HepG2 (cell line): ENCODE measurements around the gene EYA2. TPM values are rescaled to one million over a fixed set of nuclear protein-coding genes. Genes with fewer than 3 reads are reported as not detected.

Experiments used
- AGO2 ChIP-seq: fragments of 200-400 bp; formaldehyde crosslinking; optimal IDR thresholded peaks from 2 replicates; pipeline ENCODE3; 2017; ENCODE audit warnings: mild to moderate bottlenecking, low read depth, low read length, moderate library complexity
- CHD2 ChIP-seq: IDR thresholded peaks from 2 replicates; pipeline ENCODE4 v1.6.1; 2011; ENCODE audit warnings: low read depth, low read length, improper control_type of control experiment
- ETS1 ChIP-seq: sonication (generic); formaldehyde crosslinking; IDR thresholded peaks from 2 replicates; pipeline ENCODE4 v1.4.0; 2020; ENCODE audit warnings: missing genetic modification reagents
- FOXJ3 ChIP-seq: sonication (generic); formaldehyde crosslinking; IDR thresholded peaks from 2 replicates; pipeline ENCODE4 v1.4.0; 2020; ENCODE audit warnings: missing genetic modification reagents, mild to moderate bottlenecking, borderline replicate concordance
- GABPA ChIP-seq, 2 experiments: IDR thresholded peaks; 2 replicates each; pipeline ENCODE4 v1.6.1; 2011 to 2016; ENCODE audit warnings: low read depth in 2 of 2, low read length in 1 of 2, missing biosample characterization in 1 of 2, missing genetic modification characterization in 1 of 2
- KLF12 ChIP-seq: sonication (generic); formaldehyde crosslinking; IDR thresholded peaks from 2 replicates; pipeline ENCODE4 v1.4.0; 2020; ENCODE audit warnings: missing genetic modification reagents, borderline replicate concordance
- MTA1 ChIP-seq: sonication (generic); formaldehyde crosslinking; IDR thresholded peaks from 2 replicates; pipeline ENCODE4 v1.4.0; 2020; ENCODE audit warnings: missing genetic modification reagents, mild to moderate bottlenecking, borderline replicate concordance
- NR1H2 ChIP-seq: sonication (generic); formaldehyde crosslinking; IDR thresholded peaks from 2 replicates; pipeline ENCODE4 v1.8.1; 2022; ENCODE audit warnings: low read depth, missing genetic modification reagents, borderline replicate concordance
- PHB2 ChIP-seq: fragments of 450-650 bp; IDR thresholded peaks from 2 replicates; pipeline ENCODE4 v1.6.1; 2018; ENCODE audit not compliant: partially characterized antibody
- POLR2A ChIP-seq, 2 experiments: IDR thresholded peaks; 2 replicates each; pipeline ENCODE4 v1.6.1; 2011; ENCODE audit warnings: low read depth in 2 of 2, low read length in 2 of 2, mild to moderate bottlenecking in 1 of 2, moderate library complexity in 1 of 2; ENCODE audit not compliant: insufficient read depth in 1 of 2
- POLR2G ChIP-seq: fragments of 200-400 bp; formaldehyde crosslinking; IDR thresholded peaks from 2 replicates; pipeline ENCODE4 v1.6.1; 2018; ENCODE audit warnings: mild to moderate bottlenecking, low read depth, low read length, moderate library complexity
- RBM22 ChIP-seq: fragments of 200-400 bp; formaldehyde crosslinking; optimal IDR thresholded peaks from 2 replicates; pipeline ENCODE3; 2017; ENCODE audit warnings: mild to moderate bottlenecking, low read length, moderate library complexity
- SPEN ChIP-seq: sonication (generic); formaldehyde crosslinking; IDR thresholded peaks from 2 replicates; pipeline ENCODE4 v1.5.1; 2020; ENCODE audit warnings: low read depth, mild to moderate bottlenecking, missing genetic modification reagents
- TEF ChIP-seq: sonication (generic); formaldehyde crosslinking; IDR thresholded peaks from 2 replicates; pipeline ENCODE4 v1.5.0; 2020; ENCODE audit warnings: missing genetic modification reagents
- ZNF343 ChIP-seq: sonication (generic); formaldehyde crosslinking; IDR thresholded peaks from 2 replicates; pipeline ENCODE4 v1.4.0; 2020; ENCODE audit warnings: mild to moderate bottlenecking, missing genetic modification reagents
- ZNF512B ChIP-seq: sonication (generic); formaldehyde crosslinking; IDR thresholded peaks from 2 replicates; pipeline ENCODE4 v1.5.1; 2020; ENCODE audit warnings: missing genetic modification reagents, mild to moderate bottlenecking, borderline replicate concordance
- ZNF546 ChIP-seq: sonication (generic); formaldehyde crosslinking; conservative IDR thresholded peaks from 2 replicates; pipeline ENCODE4 v1.8.1; 2023; ENCODE audit warnings: mild to moderate bottlenecking, missing genetic modification reagents
- ZNF557 ChIP-seq: sonication (generic); formaldehyde crosslinking; IDR thresholded peaks from 2 replicates; pipeline ENCODE4 v1.4.0; 2020; ENCODE audit warnings: missing genetic modification reagents
- ZNF687 ChIP-seq: sonication (generic); formaldehyde crosslinking; IDR thresholded peaks from 2 replicates; pipeline ENCODE4 v1.5.1; 2020; ENCODE audit warnings: mild to moderate bottlenecking, missing genetic modification reagents, moderate library complexity
- ZNF792 ChIP-seq: IDR thresholded peaks from 2 replicates; pipeline ENCODE4 v1.6.1; 2016
- polyA plus RNA-seq, 8 experiments: library from polyadenylated mRNA; depleted of rRNA in 3 of 8; stranded (reverse) in 7 of 8; unstranded in 1 of 8; fragments of >200 nt; fragmentation: Illumina TruSeq in 4 of 8; extraction: Trizol in 4 of 8; gene quantifications; 2 replicates each; pipeline versions ENCODE4 v1.2.1 to v1.2.3, GENCODE V29; 2011 to 2016; ENCODE audit warnings: low read depth in 4 of 8, missing spikeins in 1 of 8, mixed read lengths in 1 of 8; ENCODE audit not compliant: insufficient read depth in 1 of 8
- total RNA-seq, 5 experiments: library from RNA; depleted of rRNA; stranded (reverse); fragments of >200 nt; fragmentation: Illumina TruSeq; extraction: Trizol; gene quantifications; 2 replicates each; pipeline ENCODE4 v1.2.3, GENCODE V29; 2016; ENCODE audit warnings: low read depth in 1 of 5

EYA2 gene
- total and polyA plus RNA-seq, 2 of the 13 experiments (the other 11 are each of a cell fraction or from before 2014, with no cell fraction given), result not detected

- TF ChIP-seq ZNF687 (CRISPR knock-in tag) (peak; percentile 28), GABPA (IDR thresholded peaks at IDR 0.05; ENCODE audit: low read depth, low read length) (no peak), GABPA (CRISPR knock-in tag; IDR thresholded peaks at IDR 0.05; ENCODE audit: low read depth) (no peak), SPEN (CRISPR knock-in tag) (no peak), ZNF512B (no peak), RBM22 (peak; percentile 91), NR1H2 (CRISPR knock-in tag) (no peak), POLR2A (IDR thresholded peaks at IDR 0.05; ENCODE audit: insufficient read depth in 1 of 2, low read depth in 2 of 2, low read length in 2 of 2) (peak in 1 of 2 experiments; percentile 36; a peak in 1 of 4 replicates), TEF (CRISPR knock-in tag) (no peak), ZNF557 (no peak), PHB2 (no peak), ZNF546 (no peak), ZNF343 (no peak), POLR2G (0 out of 2 replicates have a peak, but pooled peaks have one; percentile 49), FOXJ3 (no peak), ETS1 (no peak), ZNF792 (no peak), MTA1 (CRISPR knock-in tag) (0 out of 2 replicates have a peak, but pooled peaks have one; percentile 12), AGO2 (peak; percentile 62), CHD2 (0 out of 2 replicates have a peak, but pooled peaks have one; percentile 18), KLF12 (CRISPR knock-in tag) (no peak)
Measured at GRCh38 chr20:47235853-47236638, 341.4 kb downstream of the EYA2 start (continued).
